Activated T-helper 2 cell treated with anti-CD3 and anti-CD28 coated beads, Interferon-gamma antibody, Interleukin-2, Interleukin-4, amounts not matched to agents 10 μg/mL and 5 μg/mL and 100 μg/mL, durations not matched to agents 14 hours and 24 hours and 36 hours (primary cell): ENCODE results near the gene CCDC134. TPM values are rescaled to one million over a fixed set of nuclear protein-coding genes. Genes with fewer than 3 reads are reported as not detected.
"Not testable (repeated sequence)": the region's sequence is repeated elsewhere in the genome, so short reads cannot be mapped to it uniquely, and the experiment has no call there.

Source experiments
- DNase-seq: peaks from one replicate; pipeline ENCODE4 v3.0.0; 2021; ENCODE audit warnings: low spot score
- H3K27ac Mint-ChIP-seq: one replicate; pipeline ENCODE4 v1.8.0; 2021; ENCODE audit warnings: mixed read lengths
- H3K27me3 Mint-ChIP-seq: one replicate; pipeline ENCODE4 v1.8.0; 2021; ENCODE audit warnings: low read depth, mixed read lengths
- H3K36me3 Mint-ChIP-seq: one replicate; pipeline ENCODE4 v1.8.0; 2021; ENCODE audit warnings: low read depth, mixed read lengths
- H3K4me1 Mint-ChIP-seq: one replicate; pipeline ENCODE4 v1.8.0; 2021; ENCODE audit warnings: low read depth, mixed read lengths
- H3K4me3 Mint-ChIP-seq: one replicate; pipeline ENCODE4 v1.8.0; 2021; ENCODE audit warnings: low read depth, mild to moderate bottlenecking, moderate library complexity, mixed read lengths
- H3K9me3 Mint-ChIP-seq: one replicate; pipeline ENCODE4 v1.8.0; 2021; ENCODE audit warnings: mixed read lengths
- intact Hi-C: fragments of 100-400 bp; cut with micrococcal nuclease; formaldehyde crosslinking; loops from one replicate; pipeline ENCODE4 v1.15.1; 2023
- total RNA-seq: library from RNA; stranded (reverse); gene quantifications from 2 replicates; pipeline ENCODE4 v1.2.3, GENCODE V29; 2022

CCDC134 gene
- total RNA-seq, 1 donor from 2014 or later = 17.4 TPM

DNA sequence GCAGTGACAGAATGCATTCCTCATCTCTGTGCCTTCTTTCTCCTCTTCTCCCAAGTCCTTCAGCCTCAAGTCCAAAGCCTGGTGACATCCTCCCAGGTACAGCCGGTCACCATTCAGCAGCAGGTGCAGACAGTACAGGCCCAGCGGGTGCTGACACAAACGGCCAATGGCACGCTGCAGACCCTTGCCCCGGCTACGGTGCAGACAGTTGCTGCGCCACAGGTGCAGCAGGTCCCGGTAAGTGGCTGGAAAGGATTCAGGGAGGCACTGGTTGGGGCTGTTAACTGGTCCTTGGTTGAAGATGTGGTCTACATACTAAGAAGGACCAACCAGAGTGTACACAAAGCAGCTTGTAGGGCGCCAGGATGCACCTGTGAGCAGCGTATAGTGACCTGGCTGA is 68.1 kb downstream of the CCDC134 start:
- DNase-seq = no peak
- intact Hi-C loops = no loop called here
- H3K36me3 Mint-ChIP-seq = peaks cover 80% of the 10 kb centered on the region
- no peak overlapping the region for H3K4me3 Mint-ChIP-seq
- H3K4me1 Mint-ChIP-seq = peaks cover 19% of the 10 kb centered on the region
- H3K27ac Mint-ChIP-seq = no peak overlapping the region
- H3K9me3 Mint-ChIP-seq = no peaks in the 10 kb centered on the region
- no peaks in the 10 kb centered on the region for H3K27me3 Mint-ChIP-seq

DNA sequence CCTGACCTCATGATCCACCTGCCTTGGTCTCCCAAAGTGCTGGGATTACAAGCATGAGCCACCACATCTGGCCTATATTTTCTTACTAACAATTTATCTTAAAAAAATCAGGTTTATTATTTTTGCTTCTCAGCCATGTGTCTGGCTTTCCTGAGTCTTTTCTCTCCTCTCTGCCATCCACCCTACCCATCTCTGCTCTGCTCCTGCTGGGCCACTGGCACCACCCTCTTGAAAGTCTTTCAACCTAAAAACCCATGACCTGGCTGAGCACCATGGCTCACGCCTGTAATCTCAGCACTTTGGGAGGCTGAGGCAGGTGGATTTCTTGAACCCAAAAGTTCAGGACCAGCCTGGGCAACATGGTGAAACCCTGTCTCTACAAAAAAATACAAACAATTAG is 69.6 kb downstream of the CCDC134 start:
- H3K27me3 Mint-ChIP-seq, H3K4me3 Mint-ChIP-seq, H3K9me3 Mint-ChIP-seq, DNase-seq, intact Hi-C loops: not testable (repeated sequence)
- peak overlapping the region; percentile 28 for H3K27ac Mint-ChIP-seq
- H3K4me1 Mint-ChIP-seq = peaks cover 20% of the 10 kb centered on the region
- H3K36me3 Mint-ChIP-seq = peaks cover 84% of the 10 kb centered on the region

DNA sequence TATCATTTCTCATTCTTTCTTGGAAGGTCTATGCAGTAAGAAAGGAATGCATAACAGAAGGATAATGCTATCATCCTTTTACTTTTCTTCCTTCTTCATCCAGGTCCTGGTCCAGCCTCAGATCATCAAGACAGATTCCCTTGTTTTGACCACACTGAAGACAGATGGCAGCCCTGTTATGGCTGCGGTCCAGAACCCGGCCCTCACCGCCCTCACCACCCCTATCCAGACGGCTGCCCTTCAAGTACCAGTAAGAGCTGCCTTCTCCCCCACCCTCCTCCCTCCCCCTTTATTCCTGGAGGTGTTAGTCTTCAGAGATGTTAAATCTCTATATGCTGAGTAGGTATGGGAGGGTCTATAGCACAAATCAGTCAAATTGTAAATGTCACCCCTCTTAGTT is 70.3 kb downstream of the CCDC134 start:
- H3K27ac Mint-ChIP-seq = no peak overlapping the region
- DNase-seq = no peak
- peaks cover 84% of the 10 kb centered on the region for H3K36me3 Mint-ChIP-seq
- H3K27me3 Mint-ChIP-seq = no peaks in the 10 kb centered on the region
- peaks cover 15% of the 10 kb centered on the region for H3K4me1 Mint-ChIP-seq
- intact Hi-C loops = no loop called here
- H3K9me3 Mint-ChIP-seq = no peaks in the 10 kb centered on the region
- no peak overlapping the region for H3K4me3 Mint-ChIP-seq

DNA sequence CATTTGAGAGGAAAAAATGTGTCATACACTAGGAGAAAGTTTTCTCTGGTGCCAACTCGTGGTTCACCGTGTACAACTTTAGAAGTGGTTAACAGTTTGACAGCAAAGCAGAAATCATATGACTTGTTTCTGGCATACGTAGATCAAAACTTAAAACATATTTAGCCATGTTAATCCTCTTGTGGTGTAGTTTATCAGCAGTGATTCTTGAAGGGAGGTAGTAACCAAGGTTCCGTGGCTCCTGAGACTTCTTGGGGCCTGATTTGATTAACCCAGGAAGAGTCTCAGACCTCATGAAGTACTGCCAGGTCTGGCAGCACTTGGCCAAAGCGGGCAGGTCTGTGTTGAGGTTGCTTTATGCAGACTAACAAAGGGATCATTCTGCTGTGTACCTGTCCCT is 72.9 kb downstream of the CCDC134 start:
- no peak overlapping the region for H3K4me3 Mint-ChIP-seq

DNA sequence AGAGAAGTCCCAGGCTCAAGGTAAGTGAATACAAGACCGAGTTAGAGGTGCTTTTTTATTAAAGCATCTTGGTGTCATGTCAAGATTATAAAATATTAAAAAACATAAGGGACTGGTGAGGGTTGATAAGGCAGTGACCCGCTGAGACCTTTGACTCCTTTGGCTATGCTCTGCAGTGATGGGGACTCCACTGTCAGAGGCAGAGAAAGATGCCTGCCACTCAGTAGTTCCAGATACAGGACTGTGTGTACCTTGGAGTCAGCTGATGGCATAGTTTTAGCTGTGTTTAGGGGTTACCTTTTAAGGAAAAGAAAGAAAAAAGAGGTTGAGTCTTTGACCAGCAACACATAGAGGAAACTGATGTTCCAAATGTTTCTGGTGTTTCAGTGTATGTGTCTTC is 73.6 kb downstream of the CCDC134 start:
- Mint-ChIP-seq H3K4me1 (peaks cover 19% of the 10 kb centered on the region), H3K27me3 (no peaks in the 10 kb centered on the region), H3K36me3 (peaks cover 85% of the 10 kb centered on the region), H3K9me3 (no peaks in the 10 kb centered on the region), H3K4me3 (no peak overlapping the region), H3K27ac (no peak overlapping the region)
- DNase-seq = no peak
- intact Hi-C loops = no loop called here

More for the DNA sequence above, 72.9 kb downstream of the CCDC134 start:
- intact Hi-C loops = loop anchor here (1.0 to 2.0 kb wide), 2 partner anchors 11 to 15 kb away; no protein-coding TSS in a partner anchor
- Mint-ChIP-seq H3K27ac (peak overlapping the region; percentile 81), H3K9me3 (no peaks in the 10 kb centered on the region), H3K36me3 (peaks cover 86% of the 10 kb centered on the region), H3K27me3 (no peaks in the 10 kb centered on the region), H3K4me1 (peaks cover 19% of the 10 kb centered on the region)
- DNase-seq = no peak

DNA sequence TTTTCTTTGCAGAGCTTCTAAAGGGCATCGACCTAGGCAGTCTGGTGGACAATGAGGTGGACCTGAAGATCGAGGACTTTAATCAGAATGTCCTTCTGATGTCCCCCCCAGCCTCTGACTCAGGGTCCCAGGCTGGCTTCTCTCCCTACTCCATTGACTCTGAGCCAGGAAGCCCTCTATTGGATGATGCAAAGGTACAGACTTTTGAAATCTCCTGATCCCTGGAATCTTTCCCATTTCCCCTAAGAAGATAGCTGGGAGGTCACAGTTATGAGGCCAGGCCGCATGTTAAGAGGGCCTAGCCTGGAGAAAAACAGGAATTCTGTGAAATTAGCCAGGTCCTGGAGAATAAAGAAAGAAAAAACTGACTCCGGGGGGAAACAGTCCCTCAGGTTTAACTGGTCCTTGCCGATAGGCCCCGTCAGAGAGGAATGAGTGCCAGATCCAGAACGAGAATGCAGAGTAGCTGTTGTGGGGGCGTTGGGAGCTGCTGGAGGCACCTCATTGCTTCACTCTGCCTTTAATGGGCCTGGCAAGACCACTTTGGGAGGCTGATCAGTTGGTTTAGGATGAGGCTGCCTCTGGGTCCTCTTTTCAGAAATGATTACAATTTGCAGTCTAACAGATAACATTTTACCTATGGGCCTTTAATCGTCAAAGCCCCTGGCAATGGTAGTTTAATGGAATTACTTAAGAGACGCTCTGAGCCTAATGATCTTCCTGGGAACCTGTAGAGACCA is 75.2 kb downstream of the CCDC134 start:
- intact Hi-C loops = no loop called here
- Mint-ChIP-seq H3K4me1 (peaks cover 18% of the 10 kb centered on the region), H3K27ac (peak overlapping the region; percentile 34), H3K9me3 (no peaks in the 10 kb centered on the region), H3K4me3 (no peak overlapping the region), H3K27me3 (no peaks in the 10 kb centered on the region), H3K36me3 (peaks cover 88% of the 10 kb centered on the region)
- DNase-seq = no peak

Other genes starting within 250 kb of the CCDC134 start
- gene CSDC2, start 239.7 kb upstream of the CCDC134 start, total RNA-seq = not detected in 2 replicates
- gene PMM1, start 210.8 kb upstream of the CCDC134 start, total RNA-seq = 23.4 and 25.8 TPM in 2 replicates
- gene DESI1, start 179.6 kb upstream of the CCDC134 start, total RNA-seq = 57.3 and 58.5 TPM in 2 replicates
- 420 and 421 TPM in 2 replicates for gene XRCC6, start 179.4 kb upstream of the CCDC134 start, total RNA-seq
- 270 and 284 TPM in 2 replicates for gene SNU13, start 111.8 kb upstream of the CCDC134 start, total RNA-seq
- gene MEI1, start 101.2 kb upstream of the CCDC134 start, total RNA-seq = 24.6 and 26.1 TPM in 2 replicates
- gene SREBF2, start 32.4 kb downstream of the CCDC134 start, total RNA-seq = 191 and 202 TPM in 2 replicates
- 1.0 and 1.7 TPM in 2 replicates for gene SHISA8, start 114.4 kb downstream of the CCDC134 start, total RNA-seq
- gene TNFRSF13C, start 126.1 kb downstream of the CCDC134 start, total RNA-seq = 2.7 and 3.1 TPM in 2 replicates
- gene CENPM, start 146.5 kb downstream of the CCDC134 start, total RNA-seq = 58.6 and 59.3 TPM in 2 replicates
- 7.1 and 8.5 TPM in 2 replicates for gene SEPTIN3, start 168.8 kb downstream of the CCDC134 start, total RNA-seq
- gene WBP2NL, start 198.1 kb downstream of the CCDC134 start, total RNA-seq = 1.3 and 1.6 TPM in 2 replicates